Transverse colon (tissue), 4 donors: ENCODE data around the gene PRTG. TPM values are rescaled to one million over a fixed set of nuclear protein-coding genes. Genes with fewer than 3 reads are reported as not detected.

Experiments
- DNase-seq: peaks from one replicate; pipeline ENCODE4 v3.0.0-alpha.2; 2019
- H3K27ac ChIP-seq, 4 donors: fragments of 200-600 bp; sonication (generic); 2 replicates each; pipeline ENCODE4 v1.5.1; 2016 to 2018; ENCODE audit warnings: inconsistent platforms in 4 of 4
- H3K27me3 ChIP-seq: fragments of 200-600 bp; sonication (generic); 2 replicates; pipeline ENCODE4 v1.5.1; 2017; ENCODE audit warnings: inconsistent platforms
- H3K36me3 ChIP-seq, 4 donors: fragments of 200-600 bp; sonication (generic); 2 replicates each; pipeline ENCODE4 v1.5.1; 2017 to 2019; ENCODE audit warnings: inconsistent platforms in 4 of 4
- H3K4me1 ChIP-seq, 4 donors: fragments of 200-600 bp; sonication (generic); 2 replicates each; pipeline ENCODE4 v1.5.1; 2017 to 2020; ENCODE audit warnings: inconsistent platforms in 4 of 4
- H3K4me3 ChIP-seq, 4 donors: fragments of 200-600 bp; sonication (generic); 1 replicate in 1 of 4; 2 replicates in 3 of 4; pipeline versions ENCODE4 v1.5.1 to v1.6.1; 2017 to 2019; ENCODE audit warnings: inconsistent platforms in 4 of 4
- H3K9me3 ChIP-seq, 2 donors: fragments of 200-600 bp; sonication (generic); 2 replicates each; pipeline ENCODE4 v1.5.1; 2017 to 2019; ENCODE audit warnings: inconsistent platforms in 2 of 2
- CTCF ChIP-seq, 5 experiments: fragments of 200-600 bp in 3 of 5; fragments of 450-650 bp in 2 of 5; sonication (generic) in 3 of 5; IDR thresholded peaks; 1 replicate in 2 of 5; 2 replicates in 3 of 5; pipeline ENCODE4 v1.5.1; 2016 to 2017; ENCODE audit warnings: antibody characterized with exemption in 5 of 5, inconsistent platforms in 3 of 5, mild to moderate bottlenecking in 2 of 5, moderate library complexity in 1 of 5
- EP300 ChIP-seq: sonication (generic); formaldehyde crosslinking; IDR thresholded peaks from one replicate; pipeline ENCODE4 v1.6.1; 2017; ENCODE audit warnings: antibody characterized with exemption, low read depth
- POLR2A ChIP-seq: fragments of 450-650 bp; IDR thresholded peaks from one replicate; pipeline ENCODE4 v1.6.1; 2016; ENCODE audit warnings: antibody characterized with exemption, mild to moderate bottlenecking, moderate library complexity
- POLR2AphosphoS5 ChIP-seq, 3 donors: sonication (generic); formaldehyde crosslinking; IDR thresholded peaks; one replicate each; pipeline ENCODE4 v1.6.1; 2016; ENCODE audit warnings: antibody characterized with exemption in 3 of 3
- WGBS, 2 donors: methylation state at CpG; one replicate each; pipeline ENCODE4 v1.1.5; 2018; ENCODE audit warnings: low coverage in 1 of 2; 5-methylcytosine and 5-hydroxymethylcytosine counted together
- in situ Hi-C, 4 donors: fragments of 200-750 bp; cut with MboI; loops; one replicate each; pipeline versions ENCODE4 v1.15.0 to v1.15.1; 2017; ENCODE audit warnings: low sequenced_read_pairs in 3 of 4, low pct_ligation_motif_present in 1 of 4, low pct_unique_long_range_greater_than_20kb in 1 of 4
- intact Hi-C: fragments of 100-400 bp; cut with DNase I; formaldehyde crosslinking; loops from one replicate; pipeline ENCODE4 v1.15.1; 2023; ENCODE audit warnings: low total_unique reads
- total RNA-seq, 4 donors: library from RNA; depleted of rRNA; stranded (reverse); fragments of >200 nt; gene quantifications; one replicate each; pipeline ENCODE4 v1.1.0, GENCODE V29; 2016

The PRTG gene
- total RNA-seq, 4 donors from 2014 or later = 0.20 to 0.75 (median 0.66) TPM

GRCh38 chr15:55665605-55666227 is 77.2 kb downstream of the PRTG start:
- Histone ChIP-seq H3K4me1 (no peaks in the 10 kb centered on the region), H3K9me3 (no peaks in the 10 kb centered on the region), H3K4me3 (no peak overlapping the region), H3K27ac (no peak overlapping the region), H3K36me3 (no peaks in the 10 kb centered on the region), H3K27me3 (no peaks in the 10 kb centered on the region)
- DNase-seq = no peak
- no peak for TF ChIP-seq POLR2AphosphoS5 (IDR thresholded peaks at IDR 0.05)
- no peak for TF ChIP-seq EP300
- no peak for TF ChIP-seq POLR2A
- 79 to 85% methylated on average over 3 to 4 of the region's 4 CpGs for WGBS, 2 donors
- in situ Hi-C loops = loop anchor here in 1 of 4 donors (25.0 kb wide), 1 partner anchor 172 kb away; no protein-coding TSS in a partner anchor
- intact Hi-C loops = no loop called here

DNA sequence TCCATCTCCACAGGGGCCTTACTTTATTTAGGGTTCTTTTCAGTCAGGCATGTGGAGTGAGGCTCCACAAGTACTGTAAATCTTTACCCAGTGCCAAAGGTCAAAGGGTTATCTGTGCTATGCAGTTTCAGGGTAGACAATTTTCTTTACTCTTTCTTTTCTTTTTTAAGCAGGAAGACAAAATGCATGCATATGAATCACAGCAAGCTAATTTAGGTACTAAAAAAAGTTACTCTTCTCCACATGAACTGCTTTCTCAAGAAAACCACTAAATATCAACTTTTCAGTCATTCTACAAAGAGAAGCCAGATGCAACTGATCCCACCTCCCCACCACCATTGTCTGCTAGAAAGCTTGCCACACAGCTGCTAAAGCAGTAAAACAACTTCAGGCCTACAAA is 81.5 kb downstream of the PRTG start:
- Histone ChIP-seq H3K27ac (no peak overlapping the region), H3K9me3 (no peaks in the 10 kb centered on the region), H3K4me1 (no peaks in the 10 kb centered on the region), H3K4me3 (no peak overlapping the region), H3K27me3 (no peaks in the 10 kb centered on the region), H3K36me3 (no peaks in the 10 kb centered on the region)
- TF ChIP-seq CTCF (IDR thresholded peaks at IDR 0.05) = no peak
- no peak for TF ChIP-seq POLR2AphosphoS5 (IDR thresholded peaks at IDR 0.05)
- no peak for TF ChIP-seq EP300
- no peak for TF ChIP-seq POLR2A
- DNase-seq = no peak
- intact Hi-C loops = no loop called here
- in situ Hi-C loops = loop anchor here in 1 of 4 donors (25.0 kb wide), 1 partner anchor 176 kb away; no protein-coding TSS in a partner anchor

DNA sequence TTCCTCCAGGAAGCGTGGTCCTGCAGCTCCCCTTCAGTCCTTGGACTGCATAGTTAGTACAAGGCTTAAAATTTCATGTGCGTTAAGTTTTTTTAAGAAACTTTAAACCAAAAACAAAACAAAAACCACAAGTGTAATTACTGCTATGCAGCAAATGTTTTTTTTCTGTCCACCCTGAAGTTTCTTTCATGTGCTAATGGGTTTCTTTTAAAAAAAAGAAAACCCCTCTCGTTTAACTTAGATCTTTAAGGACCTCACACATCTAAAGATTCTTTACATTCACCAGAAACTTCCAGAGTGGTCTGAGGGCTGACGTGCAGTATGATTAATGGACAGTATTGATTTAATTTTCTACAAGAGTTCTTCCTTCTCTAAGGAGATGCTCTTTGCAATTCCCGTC is 82.8 kb downstream of the PRTG start:
- TF ChIP-seq POLR2A = no peak
- TF ChIP-seq CTCF (IDR thresholded peaks at IDR 0.05) = no peak
- TF ChIP-seq EP300 = no peak
- no peak for TF ChIP-seq POLR2AphosphoS5 (IDR thresholded peaks at IDR 0.05)
- WGBS, 2 donors = 90 to 92% methylated on average over 5 of the region's 5 CpGs
- Histone ChIP-seq H3K36me3 (no peaks in the 10 kb centered on the region), H3K27ac (no peak overlapping the region), H3K27me3 (no peaks in the 10 kb centered on the region), H3K4me3 (no peak overlapping the region), H3K4me1 (no peaks in the 10 kb centered on the region), H3K9me3 (no peaks in the 10 kb centered on the region)
- in situ Hi-C loops (loop anchor here in 1 of 4 donors (25.0 kb wide), 1 partner anchor 177 kb away; no protein-coding TSS in a partner anchor), intact Hi-C loops (no loop called here)
- DNase-seq = no peak

DNA sequence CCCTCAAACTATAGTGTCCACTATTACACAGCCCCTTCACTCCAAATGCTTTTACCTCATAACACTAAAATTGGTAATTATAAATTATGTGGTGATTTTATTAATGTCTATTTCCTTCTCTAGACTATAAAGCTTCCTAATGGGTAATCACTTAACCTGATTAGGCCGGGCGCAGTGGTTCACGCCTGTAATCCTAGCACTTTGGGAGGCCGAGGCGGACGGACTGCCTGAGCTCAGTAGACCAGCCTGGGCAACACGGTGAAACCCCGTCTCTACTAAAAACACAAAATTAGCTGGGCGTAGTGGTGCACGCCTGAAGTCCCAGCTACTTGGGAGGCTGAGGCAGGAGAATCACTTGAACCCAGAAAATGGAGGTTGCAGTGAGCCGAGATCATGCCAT is 83.5 kb downstream of the PRTG start:
- Histone ChIP-seq H3K4me3 (no peak overlapping the region), H3K9me3 (no peaks in the 10 kb centered on the region), H3K36me3 (no peaks in the 10 kb centered on the region), H3K27me3 (no peaks in the 10 kb centered on the region), H3K4me1 (no peaks in the 10 kb centered on the region), H3K27ac (no peak overlapping the region)
- WGBS, 2 donors = 96% methylated on average over 11 of the region's 11 CpGs
- intact Hi-C loops (no loop called here), in situ Hi-C loops (loop anchor here in 1 of 4 donors (25.0 kb wide), 1 partner anchor 178 kb away; no protein-coding TSS in a partner anchor)
- no peak for DNase-seq
- TF ChIP-seq CTCF (IDR thresholded peaks at IDR 0.05) (no peak), POLR2A (no peak), POLR2AphosphoS5 (IDR thresholded peaks at IDR 0.05) (no peak), EP300 (no peak)
